HG03442 (cell line): ENCODE data around the gene GLCCI1.
"Not testable (repeated sequence)": the region's sequence is repeated elsewhere in the genome, so short reads cannot be mapped to it uniquely, and the experiment has no call there.

ENCODE experiments used
- ATAC-seq: cut with Tn5 transposase; IDR thresholded peaks from one replicate; pipeline ENCODE4 v1.9.1; 2021; ENCODE audit warnings: mild to moderate bottlenecking, moderate library complexity; ENCODE audit not compliant: unreplicated experiment

Gene GLCCI1

GRCh38 chr7:8086239-8086638, 117.6 kb downstream of the GLCCI1 start:
- no peak for ATAC-seq

GRCh38 chr7:8089036-8089780, 120.6 kb downstream of the GLCCI1 start:
- no peak for ATAC-seq

- no peak for ATAC-seq
These were observed 123.5 kb downstream of the GLCCI1 start for GRCh38 chr7:8092140-8092539.

GRCh38 chr7:8094164-8095140, 125.9 kb downstream of the GLCCI1 start:
- no peak for ATAC-seq

- ATAC-seq = not testable (repeated sequence)
These were observed 132.7 kb downstream of the GLCCI1 start for GRCh38 chr7:8101292-8101691.

- no peak for ATAC-seq
These were observed 134.7 kb downstream of the GLCCI1 start for GRCh38 chr7:8103282-8103681.

GRCh38 chr7:8105449-8106095, 137.0 kb downstream of the GLCCI1 start:
- ATAC-seq = no peak

GRCh38 chr7:8109196-8110022, 140.8 kb downstream of the GLCCI1 start:
- ATAC-seq = no peak

- ATAC-seq = no peak
These were observed 142.8 kb downstream of the GLCCI1 start for GRCh38 chr7:8111282-8111960.

GRCh38 chr7:8112685-8113084, 144.1 kb downstream of the GLCCI1 start:
- no peak for ATAC-seq

GRCh38 chr7:8113184-8113583, 144.6 kb downstream of the GLCCI1 start:
- ATAC-seq = no peak

- no peak for ATAC-seq
These were observed 145.6 kb downstream of the GLCCI1 start for GRCh38 chr7:8114175-8114574.

GRCh38 chr7:8115547-8116402, 147.2 kb downstream of the GLCCI1 start:
- peak; percentile 91 for ATAC-seq

GRCh38 chr7:8117195-8117594, 148.6 kb downstream of the GLCCI1 start:
- peak; percentile 22 for ATAC-seq

- ATAC-seq = no peak
These were observed 150.7 kb downstream of the GLCCI1 start for GRCh38 chr7:8119262-8119661.

- no peak for ATAC-seq
These were observed 151.9 kb downstream of the GLCCI1 start for GRCh38 chr7:8120390-8121058.

- ATAC-seq = no peak
These were observed 152.6 kb downstream of the GLCCI1 start for GRCh38 chr7:8121243-8121642.

GRCh38 chr7:8125680-8126444, 157.3 kb downstream of the GLCCI1 start:
- ATAC-seq = peak; percentile 70
